Lower leg skin (tissue), 3 donors: ENCODE measurements around the gene NT5DC1.

Source experiments
- CTCF ChIP-seq, 3 donors: fragments of 450-650 bp; IDR thresholded peaks; one replicate each; pipeline ENCODE4 v1.5.1; 2016; ENCODE audit warnings: antibody characterized with exemption in 3 of 3, mild to moderate bottlenecking in 3 of 3, moderate library complexity in 2 of 3
- POLR2A ChIP-seq, 2 donors: fragments of 450-650 bp; IDR thresholded peaks; one replicate each; pipeline ENCODE4 v1.6.1; 2016 to 2017; ENCODE audit warnings: antibody characterized with exemption in 2 of 2, mild to moderate bottlenecking in 1 of 2, moderate library complexity in 1 of 2

- TF ChIP-seq POLR2A (IDR thresholded peaks at IDR 0.05): no peak
- no peak for TF ChIP-seq CTCF (IDR thresholded peaks at IDR 0.05)
Observed at GRCh38 chr6:116200619-116201249, 100.1 kb downstream of the NT5DC1 start.
